Activated CD8-positive, alpha-beta memory T cell treated with anti-CD3 and anti-CD28 coated beads, Interleukin-2, amount 10 ng/mL, durations not matched to agents 7 days and 5 days (primary cell): Measurements from ENCODE around the gene CLDN2. TPM values are rescaled to one million over a fixed set of nuclear protein-coding genes. Genes with fewer than 3 reads are reported as not detected.
"Not testable (repeated sequence)": the region's sequence is repeated elsewhere in the genome, so short reads cannot be mapped to it uniquely, and the experiment has no call there.

Experiments used
- ATAC-seq: fragments of 150-1000 bp; cut with Tn5 transposase; one replicate; pipeline ENCODE4 v1.10.0; 2021; ENCODE audit warnings: moderate library complexity
- CTCF ChIA-PET: fragments of 350-600 bp; sonication (Branson Sonifier 250); formaldehyde crosslinking; loops from one replicate; lab custom pipeline; 2021; ENCODE audit warnings: antibody characterized with exemption; lab: Charles Lee
- DNase-seq: peaks from one replicate; pipeline ENCODE4 v3.0.0-alpha.2; 2020
- H3K27ac Mint-ChIP-seq: one replicate; pipeline ENCODE4 v1.8.0; 2021; ENCODE audit warnings: mild to moderate bottlenecking, mixed read lengths
- H3K27me3 Mint-ChIP-seq: one replicate; pipeline ENCODE4 v1.8.0; 2021; ENCODE audit warnings: mixed read lengths
- H3K36me3 Mint-ChIP-seq: one replicate; pipeline ENCODE4 v1.8.0; 2021; ENCODE audit warnings: mild to moderate bottlenecking, mixed read lengths
- H3K4me1 Mint-ChIP-seq: one replicate; pipeline ENCODE4 v1.8.0; 2021; ENCODE audit warnings: mixed read lengths
- H3K4me3 Mint-ChIP-seq: one replicate; pipeline ENCODE4 v1.8.0; 2021; ENCODE audit warnings: mild to moderate bottlenecking, moderate library complexity, mixed read lengths
- H3K9me3 Mint-ChIP-seq: one replicate; pipeline ENCODE4 v1.8.0; 2022; ENCODE audit warnings: low read depth, mixed read lengths
- total RNA-seq, 2 experiments: library from RNA; stranded (reverse); gene quantifications; one replicate each; pipeline ENCODE4 v1.2.3, GENCODE V29; 2021

CLDN2 gene, protein sequence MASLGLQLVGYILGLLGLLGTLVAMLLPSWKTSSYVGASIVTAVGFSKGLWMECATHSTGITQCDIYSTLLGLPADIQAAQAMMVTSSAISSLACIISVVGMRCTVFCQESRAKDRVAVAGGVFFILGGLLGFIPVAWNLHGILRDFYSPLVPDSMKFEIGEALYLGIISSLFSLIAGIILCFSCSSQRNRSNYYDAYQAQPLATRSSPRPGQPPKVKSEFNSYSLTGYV
- not detected for total RNA-seq

DNA sequence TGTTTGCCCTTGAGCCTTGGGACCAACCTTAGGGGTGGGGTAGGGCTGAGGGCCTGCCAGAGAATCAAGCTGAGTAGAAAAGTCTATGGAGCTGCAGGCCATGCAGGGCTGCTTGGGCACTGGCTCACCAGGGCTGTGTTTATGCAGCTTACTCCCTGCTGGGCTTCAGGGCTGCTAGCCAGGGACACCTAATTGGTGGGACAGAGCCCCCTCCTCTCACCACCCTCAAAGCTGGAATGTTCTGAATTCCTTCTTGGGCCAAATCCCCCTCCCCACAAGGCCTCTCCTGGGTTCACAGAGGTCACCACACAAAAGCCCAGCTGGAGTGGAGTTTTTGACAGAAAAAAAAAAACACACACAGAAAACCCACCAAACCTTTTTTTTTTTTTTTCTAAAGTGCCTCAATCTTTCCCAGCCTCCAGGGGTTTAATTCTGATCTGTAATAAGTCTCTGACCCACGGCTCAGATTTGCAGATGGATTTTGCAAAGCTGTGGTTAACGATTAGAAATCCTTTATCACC lies at the start of gene CLDN2:
Gene CLDN2, plus strand, starts transcription at position 471 of the 521 bp plus-strand sequence. CDS start 7,827 bp downstream, outside the sequence.
- Mint-ChIP-seq H3K27me3 (peaks cover 7% of the 10 kb centered on the region), H3K4me3 (no peak within 1 kb of the TSS), H3K36me3 (no peaks in the 10 kb centered on the region), H3K4me1 (peaks cover 6% of the 10 kb centered on the region), H3K27ac (no peak within 1 kb of the TSS), H3K9me3 (no peaks in the 10 kb centered on the region)
- no peak for DNase-seq
- CTCF ChIA-PET, result no interaction called here
- no peak for ATAC-seq

DNA sequence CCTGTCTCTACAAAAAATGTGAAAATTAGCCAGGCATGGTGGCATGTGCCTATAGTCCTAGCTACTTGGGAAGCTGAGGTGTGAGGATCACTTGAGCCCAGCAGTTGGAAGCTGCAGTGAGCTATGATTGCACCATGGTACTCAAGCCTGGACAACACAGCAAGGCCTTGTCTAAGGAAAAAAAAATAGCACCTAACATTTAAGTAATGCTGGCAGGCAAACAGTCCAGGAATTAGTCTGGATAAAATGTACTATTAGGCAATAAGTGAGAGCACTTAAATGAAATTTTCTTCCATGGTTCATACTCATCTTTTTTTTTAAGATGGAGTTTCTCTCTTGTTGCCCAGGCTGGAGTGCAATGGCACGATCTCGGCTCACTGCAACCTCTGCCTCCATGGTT lies 47.4 kb upstream of the CLDN2 start:
- H3K4me3 Mint-ChIP-seq, H3K36me3 Mint-ChIP-seq, DNase-seq, CTCF ChIA-PET, H3K9me3 Mint-ChIP-seq, H3K27me3 Mint-ChIP-seq, ATAC-seq, H3K4me1 Mint-ChIP-seq, H3K27ac Mint-ChIP-seq: not testable (repeated sequence)

DNA sequence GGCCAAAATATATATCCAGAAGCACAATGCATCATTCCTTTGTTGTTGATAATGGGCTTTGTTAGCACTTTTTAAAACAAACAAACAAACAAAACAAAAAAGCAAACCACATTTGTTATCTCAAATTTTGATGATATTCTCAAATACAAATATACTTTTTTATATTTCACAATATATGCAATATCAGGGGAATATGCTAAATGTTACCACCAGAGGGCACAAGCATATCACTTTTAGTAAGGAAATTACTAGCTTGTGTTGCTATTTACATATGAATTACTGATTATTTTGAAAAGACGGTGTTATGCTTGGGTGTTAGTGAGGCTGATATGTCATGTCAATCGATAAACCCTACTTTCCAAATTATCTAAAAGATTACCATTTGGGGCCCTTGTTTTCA lies 46.1 kb upstream of the CLDN2 start:
- Mint-ChIP-seq H3K27me3 (peaks cover under 1% of the 10 kb centered on the region), H3K4me3 (no peak overlapping the region), H3K9me3 (no peaks in the 10 kb centered on the region), H3K36me3 (no peaks in the 10 kb centered on the region), H3K4me1 (no peaks in the 10 kb centered on the region), H3K27ac (no peak overlapping the region)
- ATAC-seq (no peak), DNase-seq (no peak)
- CTCF ChIA-PET, result interaction anchor here (1.4 kb wide), 1 partner anchor 20 kb away, joined by 7 read pairs; no protein-coding TSS in a partner anchor

DNA sequence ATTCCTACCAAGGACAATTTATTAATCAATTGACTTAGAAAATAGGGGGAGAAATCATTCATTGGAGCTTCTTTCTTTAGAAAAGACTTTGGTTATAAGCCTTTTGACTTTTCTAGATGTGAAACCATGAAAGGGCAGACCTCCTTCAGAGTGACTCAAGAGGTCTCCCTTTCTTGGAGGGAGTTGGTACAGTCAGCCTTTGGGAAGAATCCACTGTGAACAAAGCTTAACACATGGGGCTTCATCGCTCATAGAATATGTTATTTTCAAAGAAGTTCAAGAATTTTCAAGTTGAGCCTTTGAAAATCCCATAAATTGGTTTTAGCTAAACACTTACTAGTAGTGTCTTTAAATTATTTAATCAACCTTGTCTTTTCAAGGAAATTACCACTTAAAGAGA lies 45.1 kb upstream of the CLDN2 start:
- CTCF ChIA-PET, result interaction anchor here (1.0 kb wide), 1 partner anchor 19 kb away, joined by 3 read pairs; no protein-coding TSS in a partner anchor
- no peaks in the 10 kb centered on the region for H3K4me1 Mint-ChIP-seq
- no peak for DNase-seq

DNA sequence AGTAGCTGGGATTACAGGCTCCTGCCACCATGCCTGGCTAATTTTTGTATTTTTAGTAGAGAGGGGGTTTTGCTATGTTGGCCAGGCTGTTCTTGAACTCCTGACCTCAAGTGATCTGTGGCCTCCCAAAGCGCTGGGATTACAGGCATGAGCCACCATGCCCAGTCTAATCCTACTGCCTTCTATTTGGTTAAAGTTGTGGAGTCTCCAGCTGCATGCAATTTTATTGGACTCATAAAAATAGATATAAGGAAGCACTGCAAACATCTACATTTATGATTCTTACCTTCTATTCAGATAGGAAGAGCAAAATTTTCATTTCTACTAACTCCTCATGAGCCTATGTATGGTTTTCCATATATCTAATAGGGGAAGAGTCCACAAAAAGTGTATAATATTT lies 30.7 kb upstream of the CLDN2 start:
- no peak overlapping the region for H3K27ac Mint-ChIP-seq
- no peaks in the 10 kb centered on the region for H3K9me3 Mint-ChIP-seq
- H3K27me3 Mint-ChIP-seq, result peaks cover 8% of the 10 kb centered on the region
- CTCF ChIA-PET, result no interaction called here
- ATAC-seq, result no peak
- H3K4me1 Mint-ChIP-seq, result no peaks in the 10 kb centered on the region
- no peak overlapping the region for H3K4me3 Mint-ChIP-seq
- no peak for DNase-seq
- H3K36me3 Mint-ChIP-seq, result no peaks in the 10 kb centered on the region

More for the DNA sequence above, 45.1 kb upstream of the CLDN2 start:
- no peaks in the 10 kb centered on the region for H3K36me3 Mint-ChIP-seq
- no peak for ATAC-seq
- H3K4me3 Mint-ChIP-seq, result no peak overlapping the region
- H3K9me3 Mint-ChIP-seq, result no peaks in the 10 kb centered on the region
- H3K27me3 Mint-ChIP-seq, result peaks cover 6% of the 10 kb centered on the region
- H3K27ac Mint-ChIP-seq, result no peak overlapping the region

DNA sequence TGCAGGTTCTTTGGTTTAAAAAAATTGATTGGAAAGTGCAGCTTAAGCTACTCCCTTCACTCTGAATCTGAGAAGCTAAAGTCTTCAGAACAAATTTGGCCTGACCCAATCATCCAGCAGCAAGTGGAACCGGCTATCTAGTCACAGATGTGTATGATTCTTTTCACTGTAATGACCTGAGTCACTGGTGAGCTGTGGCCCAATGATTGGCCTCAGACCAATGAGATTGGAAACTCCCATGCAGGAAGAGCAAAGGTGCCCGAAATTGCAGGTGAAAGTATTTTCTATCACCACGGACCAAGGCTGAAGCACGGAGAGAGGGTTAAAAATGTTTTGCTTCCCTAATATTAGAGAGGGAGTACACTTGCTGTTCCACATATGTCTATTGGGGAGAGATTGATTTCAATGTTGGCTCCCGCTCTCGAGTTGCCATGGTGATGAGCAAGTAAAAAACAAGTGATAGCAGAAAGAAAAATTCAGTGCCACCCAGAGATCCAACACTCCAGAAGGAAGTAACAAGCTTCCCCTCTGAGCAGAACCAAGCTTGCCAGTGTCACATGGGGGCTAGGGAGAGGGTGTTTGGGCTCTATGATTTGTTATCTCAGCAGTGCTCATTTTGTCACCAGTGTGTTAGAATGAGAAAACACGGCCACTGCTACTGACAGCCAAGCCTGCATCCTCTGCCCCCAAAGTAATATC lies 28.3 kb upstream of the CLDN2 start:
- H3K4me1 Mint-ChIP-seq, result no peaks in the 10 kb centered on the region
- ATAC-seq, result no peak
- no peaks in the 10 kb centered on the region for H3K9me3 Mint-ChIP-seq
- CTCF ChIA-PET, result interaction anchor here (0.5 to 1.0 kb wide), 2 partner anchors 179 to 404 kb away, joined by 3 read pairs; no protein-coding TSS in a partner anchor
- peaks cover 8% of the 10 kb centered on the region for H3K27me3 Mint-ChIP-seq
- H3K36me3 Mint-ChIP-seq, result no peaks in the 10 kb centered on the region
- no peak overlapping the region for H3K4me3 Mint-ChIP-seq
- no peak overlapping the region for H3K27ac Mint-ChIP-seq
- DNase-seq, result no peak

DNA sequence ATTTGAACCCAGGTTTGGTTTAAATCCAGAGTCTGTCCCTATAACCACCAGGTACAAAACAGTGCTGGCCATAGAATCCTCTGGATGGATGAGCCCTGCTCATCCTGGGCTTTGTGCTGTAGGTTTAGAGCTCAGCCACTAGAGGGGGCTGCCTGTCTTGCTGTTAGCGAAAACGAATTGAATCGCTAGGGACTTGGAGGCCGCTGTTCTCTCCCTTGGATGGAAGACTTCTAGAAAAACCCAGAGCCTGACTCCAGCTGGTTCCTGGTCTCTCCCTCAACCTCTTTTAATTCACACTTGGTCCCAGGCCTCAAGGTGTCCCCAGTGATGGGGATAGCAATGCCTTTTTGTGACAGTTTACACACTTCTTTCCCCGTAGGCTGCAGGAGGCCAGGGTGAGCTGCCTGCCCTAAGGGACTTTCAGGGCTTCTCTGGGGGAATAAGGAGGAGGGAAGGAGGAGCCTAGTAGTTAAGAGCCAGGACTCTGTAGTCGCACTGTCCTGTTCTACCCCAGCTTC lies 25.8 kb upstream of the CLDN2 start:
- no peaks in the 10 kb centered on the region for H3K36me3 Mint-ChIP-seq
- DNase-seq (peak; percentile 52), ATAC-seq (peak; percentile 49)
- no peak overlapping the region for H3K4me3 Mint-ChIP-seq
- no peaks in the 10 kb centered on the region for H3K9me3 Mint-ChIP-seq
- CTCF ChIA-PET, result interaction anchor here (0.7 to 2.3 kb wide), 5 partner anchors 8 to 309 kb away, joined by 3 to 7 read pairs (median 3); partner anchors contain the start of gene RIPPLY1
- no peak overlapping the region for H3K27ac Mint-ChIP-seq
- no peaks in the 10 kb centered on the region for H3K4me1 Mint-ChIP-seq
- peaks cover 4% of the 10 kb centered on the region for H3K27me3 Mint-ChIP-seq

DNA sequence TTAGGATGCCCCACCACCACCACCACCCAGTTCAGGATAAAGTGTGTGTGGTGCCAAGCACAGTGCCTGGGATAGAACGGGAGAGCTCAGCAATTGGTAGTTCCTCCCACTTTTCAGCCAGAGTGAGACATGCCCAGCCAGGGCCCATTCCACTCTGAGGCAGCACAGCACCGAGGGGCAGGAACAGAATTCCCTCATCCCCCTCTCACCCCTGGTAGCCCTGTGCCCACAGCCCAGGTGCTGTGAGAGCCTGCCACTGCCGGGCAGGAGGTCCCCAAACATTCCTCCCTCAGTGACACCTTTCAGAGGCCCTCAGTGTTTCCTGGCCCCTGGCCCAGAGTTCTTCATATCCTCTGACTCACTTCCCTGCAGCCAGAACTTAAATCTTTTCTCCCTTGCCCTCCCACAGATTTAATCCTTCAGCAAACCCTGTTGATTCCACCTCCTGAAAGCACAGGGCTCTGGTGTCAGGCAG lies 25.2 kb upstream of the CLDN2 start:
- Mint-ChIP-seq H3K4me3 (no peak overlapping the region), H3K27me3 (peaks cover 4% of the 10 kb centered on the region), H3K9me3 (no peaks in the 10 kb centered on the region), H3K27ac (no peak overlapping the region), H3K36me3 (no peaks in the 10 kb centered on the region), H3K4me1 (no peaks in the 10 kb centered on the region)
- ATAC-seq (no peak), DNase-seq (no peak)
- CTCF ChIA-PET, result interaction anchor here (0.9 to 2.3 kb wide), 3 partner anchors 8 to 21 kb away, joined by 3 to 7 read pairs (median 6); partner anchors contain the start of gene RIPPLY1

DNA sequence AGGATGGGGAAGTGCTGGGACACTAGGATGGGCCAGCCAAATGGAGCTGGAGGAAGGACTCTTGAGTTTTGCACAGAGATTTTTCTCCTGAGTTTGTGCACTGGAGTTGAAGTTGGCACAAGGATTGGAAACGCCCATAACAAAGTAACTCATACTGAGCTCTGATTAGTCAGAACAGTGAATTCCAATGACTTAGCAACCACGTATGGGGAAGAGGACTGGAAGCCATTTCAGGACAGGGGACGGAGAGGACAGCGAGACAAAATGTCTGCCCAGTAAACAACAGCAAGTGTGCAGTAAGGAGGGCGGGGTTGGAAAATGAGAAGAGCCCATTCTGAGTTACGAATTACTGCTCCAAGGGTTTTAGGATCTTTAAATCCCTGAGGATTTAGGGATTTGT lies 22.9 kb upstream of the CLDN2 start:
- Mint-ChIP-seq H3K27me3 (no peaks in the 10 kb centered on the region), H3K27ac (no peak overlapping the region), H3K4me1 (no peaks in the 10 kb centered on the region), H3K9me3 (no peaks in the 10 kb centered on the region), H3K4me3 (no peak overlapping the region), H3K36me3 (no peaks in the 10 kb centered on the region)
- no peak for DNase-seq
- CTCF ChIA-PET, result interaction anchor here (0.6 to 1.7 kb wide), 2 partner anchors 66 to 126 kb away, joined by 3 read pairs; no protein-coding TSS in a partner anchor
- ATAC-seq, result no peak

DNA sequence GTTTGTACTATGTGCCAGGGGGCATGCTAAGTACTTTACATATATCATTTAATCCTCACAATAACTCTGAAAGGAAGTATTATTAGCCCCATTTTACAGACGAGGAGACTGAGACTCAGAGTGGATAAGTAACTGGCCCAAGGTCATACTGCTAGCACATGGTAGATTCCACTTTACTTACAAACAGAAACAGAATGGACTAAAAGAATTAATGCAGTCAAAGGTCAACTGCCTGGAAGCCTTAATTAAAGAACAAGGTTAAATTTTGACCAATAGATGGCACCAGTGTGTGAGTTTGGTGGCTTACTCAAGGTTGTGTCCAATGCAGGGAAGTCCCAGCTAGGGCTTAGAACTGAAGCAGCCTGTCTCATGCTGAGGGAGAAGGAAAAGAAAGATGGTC lies 21.7 kb upstream of the CLDN2 start:
- Mint-ChIP-seq H3K36me3 (no peaks in the 10 kb centered on the region), H3K27ac (no peak overlapping the region), H3K4me1 (no peaks in the 10 kb centered on the region), H3K27me3 (no peaks in the 10 kb centered on the region), H3K4me3 (no peak overlapping the region), H3K9me3 (no peaks in the 10 kb centered on the region)
- CTCF ChIA-PET, result interaction anchor here (0.6 to 1.7 kb wide), 4 partner anchors 11 to 386 kb away, joined by 3 read pairs; no protein-coding TSS in a partner anchor
- ATAC-seq (peak; percentile 53), DNase-seq (no peak)

DNA sequence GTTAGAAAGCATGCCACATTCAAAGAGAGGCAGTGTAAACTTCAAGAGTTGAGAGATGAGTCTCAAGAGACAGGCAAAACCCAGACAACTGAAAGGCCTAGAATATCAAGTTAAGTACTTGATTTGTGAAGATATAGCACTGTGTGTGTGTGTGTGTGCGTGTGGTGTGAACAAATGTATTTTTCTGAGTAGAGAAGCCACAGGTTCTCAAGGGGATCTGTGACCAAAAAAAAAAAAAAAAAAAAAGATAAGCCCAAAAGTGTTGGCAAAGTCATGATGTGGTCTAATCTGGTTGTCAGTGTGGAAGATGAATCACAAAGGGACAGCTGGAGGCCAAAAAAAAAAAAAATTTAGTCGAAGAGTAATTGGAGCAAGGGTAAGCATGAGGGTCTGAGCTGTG lies 20.9 kb upstream of the CLDN2 start:
- H3K9me3 Mint-ChIP-seq, result no peaks in the 10 kb centered on the region
- DNase-seq, result no peak
- ATAC-seq, result no peak
- no peak overlapping the region for H3K27ac Mint-ChIP-seq
- CTCF ChIA-PET, result interaction anchor here (0.7 to 1.1 kb wide), 2 partner anchors 47 to 818 kb away, joined by 3 read pairs; no protein-coding TSS in a partner anchor
- H3K36me3 Mint-ChIP-seq, result no peaks in the 10 kb centered on the region
- no peaks in the 10 kb centered on the region for H3K4me1 Mint-ChIP-seq
- no peaks in the 10 kb centered on the region for H3K27me3 Mint-ChIP-seq
- H3K4me3 Mint-ChIP-seq, result no peak overlapping the region

DNA sequence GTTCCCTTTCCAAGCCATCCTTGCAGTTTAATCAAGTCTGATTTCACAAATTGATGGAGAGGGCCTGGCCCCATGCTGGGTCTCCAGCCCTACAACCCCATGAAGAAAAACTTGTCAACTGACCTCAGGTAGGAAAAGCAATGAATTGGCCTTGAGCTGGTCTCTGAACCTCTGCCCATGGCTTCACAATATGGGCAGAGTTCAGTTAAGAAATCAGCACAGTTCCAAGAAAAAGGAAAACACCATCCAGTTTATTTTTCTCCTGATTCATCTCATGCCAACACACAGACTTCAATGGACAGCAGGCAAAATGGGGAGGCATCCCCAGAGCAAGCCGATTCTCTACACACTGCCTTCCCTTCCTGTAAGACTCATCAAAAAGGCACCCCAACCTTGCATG lies 20.4 kb upstream of the CLDN2 start:
- Mint-ChIP-seq H3K27ac (no peak overlapping the region), H3K27me3 (no peaks in the 10 kb centered on the region), H3K36me3 (no peaks in the 10 kb centered on the region), H3K4me3 (no peak overlapping the region), H3K4me1 (no peaks in the 10 kb centered on the region), H3K9me3 (no peaks in the 10 kb centered on the region)
- ATAC-seq (no peak), DNase-seq (no peak)
- CTCF ChIA-PET, result interaction anchor here (0.7 kb wide), 1 partner anchor 817 kb away, joined by 3 read pairs; no protein-coding TSS in a partner anchor

DNA sequence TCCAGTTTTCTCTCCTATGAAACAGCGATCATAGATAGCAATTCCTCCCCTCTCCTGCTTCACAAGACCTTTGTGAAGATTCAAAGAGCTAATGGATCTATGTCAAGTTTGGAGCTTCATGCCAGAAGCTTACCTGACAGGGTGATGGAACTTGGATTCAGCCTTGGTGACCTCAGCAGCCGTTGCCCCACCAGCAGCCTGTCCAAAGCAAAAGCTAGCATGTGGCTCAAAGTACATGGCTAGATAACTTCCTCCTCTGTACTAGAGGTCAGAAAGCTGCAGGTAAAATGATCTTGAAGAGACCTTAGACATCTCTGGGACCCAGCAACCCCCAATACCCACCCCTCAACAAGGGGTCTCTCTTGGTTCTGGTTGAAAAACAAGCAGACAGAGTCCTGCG lies 18.9 kb upstream of the CLDN2 start:
- Mint-ChIP-seq H3K4me1 (no peaks in the 10 kb centered on the region), H3K27ac (no peak overlapping the region), H3K27me3 (no peaks in the 10 kb centered on the region), H3K36me3 (no peaks in the 10 kb centered on the region), H3K9me3 (no peaks in the 10 kb centered on the region), H3K4me3 (no peak overlapping the region)
- no peak for ATAC-seq
- no peak for DNase-seq
- CTCF ChIA-PET, result no interaction called here
